Right renal pelvis (tissue), 4 donors: ENCODE data around the gene ZNF652. TPM values are rescaled to one million over a fixed set of nuclear protein-coding genes. Genes with fewer than 3 reads are reported as not detected.
"Not testable (repeated sequence)": the region's sequence is repeated elsewhere in the genome, so short reads cannot be mapped to it uniquely, and the experiment has no call there.

ENCODE experiments used
- DNase-seq, 4 donors: peaks; one replicate each; pipeline ENCODE4 v3.0.0-alpha.2; 2013; ENCODE audit warnings: low read depth in 4 of 4, low spot score in 3 of 4, missing footprints in 1 of 4
- polyA plus RNA-seq, 4 donors: library from polyadenylated mRNA; unstranded; fragments of 120-200 nt; gene quantifications; one replicate each; pipeline ENCODE4 v1.2.1, GENCODE V29; 2013; ENCODE audit not compliant: insufficient read length in 4 of 4

Gene ZNF652
- polyA plus RNA-seq, 4 donors = 23.0 to 35.4 (median 28.1) TPM

DNA sequence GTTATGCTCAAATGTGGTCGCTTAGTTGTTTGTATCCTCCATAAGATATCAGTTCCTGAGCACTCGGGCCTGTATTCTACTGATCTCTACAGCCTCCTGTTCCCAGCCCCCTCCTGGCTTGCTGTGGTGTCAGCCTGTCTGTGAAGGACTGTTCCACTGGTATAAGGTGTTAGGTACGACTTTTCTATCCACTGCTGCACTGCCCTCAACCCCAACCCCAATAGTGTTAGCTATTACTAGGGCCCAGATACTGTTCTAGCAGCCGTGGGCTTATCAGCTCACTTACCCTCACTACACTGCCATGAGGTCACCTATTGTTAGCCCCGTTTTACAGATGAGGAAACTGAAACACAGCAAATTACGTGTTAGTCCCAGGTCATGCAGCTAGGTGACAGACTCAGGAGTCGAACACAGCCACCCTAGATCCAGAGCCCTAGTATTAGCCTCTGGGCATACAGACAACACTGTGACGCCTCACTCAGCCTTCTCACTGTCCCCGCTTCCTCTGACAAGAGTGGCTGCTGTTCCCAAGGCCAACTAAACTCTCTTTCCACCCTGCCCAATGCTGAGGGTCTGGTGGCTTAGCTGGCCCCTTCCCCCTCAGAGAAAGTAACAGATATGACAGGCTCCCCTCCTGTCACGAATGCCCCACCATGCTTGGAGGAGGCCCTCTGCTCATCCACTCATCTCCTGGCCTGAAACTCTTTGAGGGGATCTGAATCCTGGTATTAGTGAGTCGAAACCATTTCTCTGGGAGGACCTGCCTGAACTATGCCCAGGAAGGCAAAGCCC lies 25.6 kb upstream of the ZNF652 start:
- no peak for DNase-seq

DNA sequence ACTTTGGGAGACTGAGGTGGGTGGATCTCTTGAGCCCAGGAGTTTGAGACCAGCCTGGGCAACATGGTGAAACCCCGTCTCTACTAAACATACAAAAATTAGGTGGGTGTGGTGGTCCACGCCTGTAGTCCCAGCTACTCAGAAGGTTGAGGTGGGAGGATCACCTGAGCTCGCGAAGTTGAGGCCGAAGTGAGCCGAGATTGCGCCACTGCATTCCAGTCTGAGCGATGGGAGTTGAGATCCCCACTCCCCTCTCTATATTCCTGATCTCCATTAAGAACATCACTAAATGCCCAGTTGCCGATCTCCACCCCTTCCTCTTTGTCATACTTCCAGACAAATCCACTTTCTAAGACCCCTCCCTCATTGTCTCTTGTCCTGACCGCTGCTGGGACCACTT lies 24.3 kb upstream of the ZNF652 start:
- no peak for DNase-seq

DNA sequence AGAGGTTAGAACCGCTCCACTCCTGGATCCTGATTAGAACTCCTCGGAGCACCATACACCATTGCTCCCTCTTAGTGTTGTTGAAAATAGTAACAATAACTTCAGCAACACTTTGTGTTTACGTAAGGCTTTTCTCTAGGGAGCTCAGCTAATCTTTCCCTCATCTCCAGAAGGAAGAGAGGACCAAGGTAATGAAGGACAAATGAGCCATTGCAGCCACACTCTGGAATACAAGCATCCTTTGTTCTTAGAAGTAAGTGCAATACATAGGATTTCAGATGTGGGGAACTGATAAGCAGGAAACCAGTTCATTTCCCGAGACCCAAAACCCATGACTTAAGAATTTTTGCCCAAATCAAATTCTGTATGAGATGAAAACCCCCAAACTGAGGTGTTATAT lies 22.9 kb upstream of the ZNF652 start:
- no peak for DNase-seq

DNA sequence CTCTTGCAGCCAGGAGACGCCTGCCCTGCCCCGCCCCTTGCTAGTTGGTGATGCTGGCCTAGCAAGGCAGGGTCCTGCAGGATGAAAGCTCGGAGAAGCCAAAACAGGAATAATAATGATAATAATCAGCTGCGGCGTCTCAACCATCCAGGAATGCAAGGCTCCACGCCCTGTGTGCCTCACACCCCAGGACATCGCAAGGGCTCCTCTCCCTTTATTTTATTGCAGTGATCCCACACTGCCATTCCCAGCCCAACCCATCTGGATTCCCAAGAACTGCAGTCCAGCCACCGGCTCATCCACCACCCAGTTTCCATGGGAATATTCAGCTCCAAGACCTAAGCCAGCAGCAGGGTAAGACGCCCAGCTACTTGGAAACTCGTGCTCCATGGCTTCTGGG lies 21.0 kb upstream of the ZNF652 start:
- no peak for DNase-seq

DNA sequence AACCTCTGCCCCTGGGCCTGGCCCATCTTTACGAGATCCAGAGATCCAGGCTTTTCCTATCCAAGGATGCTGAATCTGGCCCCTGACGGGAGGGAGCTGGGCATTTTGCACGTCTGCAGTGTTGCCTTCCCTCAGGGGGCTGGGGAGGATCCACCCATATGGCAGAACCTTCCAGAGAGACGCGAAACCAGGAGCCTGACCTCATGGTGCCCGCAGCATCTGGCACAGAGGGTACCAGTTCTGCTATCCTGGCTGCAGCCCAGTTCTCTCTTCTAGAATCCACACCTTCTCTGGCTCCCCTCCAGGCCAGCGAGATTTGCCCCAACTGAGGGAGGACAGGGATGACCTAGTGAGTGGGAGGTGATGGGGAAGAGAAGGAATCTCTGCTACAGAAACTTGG lies 20.5 kb upstream of the ZNF652 start:
- DNase-seq = no peak

DNA sequence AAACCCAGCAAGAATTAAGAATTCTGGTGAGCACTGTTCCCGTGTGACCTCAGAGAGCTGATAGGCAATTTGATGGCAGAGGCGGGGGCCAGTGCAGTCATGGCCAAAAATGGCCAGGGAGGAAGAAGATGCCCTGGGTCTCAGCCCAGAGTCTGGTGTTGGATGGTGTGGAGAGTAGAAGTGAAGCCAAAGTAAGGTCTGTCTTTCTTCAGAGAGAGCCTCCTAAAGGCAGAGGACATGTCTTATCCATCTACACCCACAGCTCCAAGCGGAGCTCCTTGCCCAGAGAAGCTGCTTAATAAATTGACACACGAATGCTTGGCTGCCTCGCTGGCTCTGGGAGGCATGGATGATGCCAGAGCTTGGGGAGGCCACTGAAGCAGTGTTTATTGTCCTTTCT lies 19.7 kb upstream of the ZNF652 start:
- no peak for DNase-seq

DNA sequence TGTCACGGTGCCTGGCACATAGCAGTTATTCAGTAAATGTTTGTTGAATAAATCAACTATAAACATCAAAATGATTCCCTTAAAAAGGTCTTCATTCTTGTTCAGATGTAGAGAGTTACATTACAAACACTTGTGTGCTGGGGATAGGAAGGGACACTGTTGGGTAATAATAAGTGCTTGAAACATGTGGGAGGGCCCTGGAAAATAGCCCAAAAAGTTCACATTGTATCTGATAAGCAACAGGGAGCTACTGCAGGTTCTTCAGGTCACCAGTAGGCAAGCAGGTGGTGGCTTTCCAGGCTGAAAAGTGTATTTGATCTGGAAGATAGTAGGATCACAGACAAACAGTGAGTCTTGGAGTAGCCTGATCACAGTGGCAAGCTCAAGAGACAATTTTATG lies 19.0 kb upstream of the ZNF652 start:
- no peak for DNase-seq

DNA sequence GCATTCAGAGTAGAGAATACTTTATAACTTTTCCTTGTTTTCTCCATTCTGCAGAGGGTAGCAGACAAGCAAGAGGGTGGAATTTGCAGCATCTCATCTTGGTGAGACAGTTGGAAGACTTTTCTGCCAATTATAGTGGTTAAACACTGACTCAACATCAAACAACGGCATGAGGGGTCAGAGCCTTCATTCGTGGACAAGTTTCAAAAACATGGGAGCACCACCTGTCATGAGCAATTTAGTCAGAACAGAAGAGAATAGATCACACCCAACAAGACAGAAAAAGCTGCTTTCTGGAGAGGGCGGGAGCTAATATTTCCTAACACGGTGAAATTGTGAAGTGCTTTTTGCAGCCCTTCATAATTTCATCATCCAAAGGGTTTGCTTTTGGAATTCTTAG lies 17.9 kb upstream of the ZNF652 start:
- DNase-seq = no peak

DNA sequence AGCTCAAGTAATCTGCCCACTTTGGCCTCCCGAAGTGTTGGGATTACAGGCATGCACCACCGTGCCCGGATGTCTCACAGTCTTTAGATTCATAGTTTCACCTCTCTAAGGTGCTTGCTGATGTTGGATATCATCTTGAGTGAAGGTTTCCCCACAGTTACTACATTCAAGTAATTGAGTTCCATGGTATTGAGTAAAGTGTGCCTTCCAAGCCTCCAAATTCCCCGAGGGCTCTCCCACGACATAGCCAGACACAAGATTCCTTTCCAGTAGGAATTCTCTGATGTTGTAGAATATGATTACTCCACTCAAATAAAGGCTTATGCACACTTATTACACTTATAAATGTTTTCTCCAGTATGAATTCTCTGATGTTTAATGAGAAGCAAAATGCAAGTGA lies 16.3 kb upstream of the ZNF652 start:
- no peak for DNase-seq

DNA sequence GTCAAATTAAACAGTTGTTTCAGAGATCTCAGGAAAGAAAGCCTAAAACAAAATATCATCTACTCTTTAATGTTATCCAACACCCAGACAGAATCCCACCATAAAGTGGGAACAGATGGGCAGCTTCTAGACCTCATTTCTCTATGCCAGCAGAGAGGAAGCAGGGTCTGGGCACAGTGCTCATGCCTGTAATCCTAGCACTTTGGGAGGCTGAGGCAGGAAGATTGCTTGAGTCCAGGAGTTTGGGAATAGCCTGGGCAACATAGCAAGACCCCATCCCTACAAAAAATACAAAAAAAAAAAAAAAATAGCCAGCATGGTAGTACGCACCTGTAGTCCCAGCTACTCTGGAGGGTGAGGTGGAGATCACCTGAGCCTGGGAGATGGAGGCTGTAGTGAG lies 13.5 kb upstream of the ZNF652 start:
- DNase-seq = no peak

DNA sequence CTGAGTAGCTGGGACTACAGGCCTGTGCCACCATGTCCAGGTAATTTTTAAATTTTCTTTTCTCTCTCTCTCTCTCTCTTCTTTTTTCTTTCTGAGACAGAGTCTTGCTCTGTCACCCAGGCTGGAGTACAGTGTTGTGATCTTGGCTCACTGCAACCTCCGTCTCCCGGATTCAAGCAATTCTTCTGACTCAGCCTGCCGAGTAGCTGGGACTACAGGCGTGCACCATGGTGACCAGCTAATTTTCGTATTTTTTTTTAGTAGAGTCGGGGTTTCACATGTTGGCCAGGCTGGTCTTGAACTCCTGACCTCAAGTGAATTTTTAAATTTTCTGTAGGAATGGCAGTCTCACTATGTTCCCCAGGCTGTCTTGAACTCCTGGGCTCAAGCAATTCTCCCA lies 11.1 kb upstream of the ZNF652 start:
- DNase-seq = no peak

DNA sequence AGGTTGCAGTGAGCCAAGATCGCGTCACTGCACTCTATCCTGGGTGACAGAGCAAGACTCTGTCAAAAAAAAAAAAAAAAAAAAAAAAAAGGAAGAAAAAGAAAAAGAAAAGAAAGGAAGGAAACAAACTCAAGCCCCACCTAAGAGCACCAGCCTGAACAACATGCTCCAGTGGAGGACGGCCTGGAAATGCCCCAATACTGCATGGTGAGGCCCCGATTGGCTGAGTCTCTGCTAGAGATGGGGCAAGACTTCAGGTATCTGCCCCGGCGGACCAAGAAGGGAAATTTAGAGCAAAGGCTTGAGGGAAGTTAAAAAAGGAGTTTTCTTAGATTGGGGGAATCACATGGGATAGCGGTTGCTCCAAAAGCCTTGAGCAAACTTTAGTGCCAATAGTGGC lies 10.4 kb upstream of the ZNF652 start:
- no peak for DNase-seq

DNA sequence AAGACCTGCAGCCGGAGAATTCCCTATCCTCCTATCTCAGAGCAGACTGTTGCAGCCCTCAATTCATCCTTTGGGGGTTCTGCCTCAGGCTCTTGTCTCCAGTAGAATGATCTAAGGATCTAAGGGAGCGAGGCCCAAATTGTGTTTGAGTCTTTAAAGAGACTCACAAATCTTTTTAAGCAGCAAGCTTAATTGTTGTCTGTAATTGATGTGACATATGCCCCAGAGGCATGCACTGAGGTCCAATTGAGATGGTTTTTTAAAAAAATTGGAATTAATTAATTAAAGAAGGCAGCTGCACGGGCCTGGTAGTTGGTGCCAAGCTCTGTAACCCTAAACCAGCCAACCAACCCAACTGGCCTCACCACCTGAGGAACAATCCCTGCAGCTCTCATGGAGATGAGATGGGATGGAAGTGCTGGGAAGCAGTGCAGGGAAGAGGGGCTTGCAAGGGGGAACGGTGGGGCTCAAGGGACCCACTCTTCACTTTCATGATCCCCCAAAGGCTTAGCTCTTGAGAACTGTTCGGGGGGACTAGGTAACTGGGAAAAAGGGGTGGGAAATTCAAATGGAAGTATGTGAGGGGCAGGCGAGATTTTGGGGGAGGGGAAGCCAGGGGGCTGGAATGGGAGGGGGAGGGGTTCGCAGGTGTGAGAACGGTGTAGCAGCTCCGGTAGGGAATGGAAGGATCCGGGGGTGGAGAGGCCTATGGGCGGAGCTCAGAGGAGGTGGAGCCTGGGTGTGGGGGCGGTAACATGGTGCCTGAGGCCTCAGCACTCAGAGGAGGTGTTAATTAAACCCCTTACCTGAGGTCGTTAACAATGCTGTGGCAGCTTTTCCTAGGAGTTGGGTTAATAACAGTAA lies 9.2 kb upstream of the ZNF652 start:
- DNase-seq = no peak

DNA sequence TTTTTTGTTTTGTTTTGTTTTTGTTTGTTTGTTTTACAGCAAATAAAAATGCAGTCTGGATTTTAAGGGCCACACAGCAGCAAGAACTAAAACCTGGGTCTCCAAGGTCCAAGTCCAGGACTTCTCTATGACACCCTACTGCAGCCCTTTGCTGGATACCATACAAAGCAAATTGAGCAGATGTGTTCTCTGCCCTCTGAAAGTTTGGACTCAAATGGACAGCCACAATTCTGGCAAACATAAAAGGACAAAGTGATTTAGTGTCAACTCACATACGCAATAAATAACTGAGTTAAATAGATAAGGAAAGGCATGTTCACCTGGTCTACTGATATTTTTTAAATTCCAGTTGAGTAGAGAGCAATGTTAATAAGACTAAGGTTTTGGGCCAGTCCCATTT lies 7.7 kb upstream of the ZNF652 start:
- no peak for DNase-seq

DNA sequence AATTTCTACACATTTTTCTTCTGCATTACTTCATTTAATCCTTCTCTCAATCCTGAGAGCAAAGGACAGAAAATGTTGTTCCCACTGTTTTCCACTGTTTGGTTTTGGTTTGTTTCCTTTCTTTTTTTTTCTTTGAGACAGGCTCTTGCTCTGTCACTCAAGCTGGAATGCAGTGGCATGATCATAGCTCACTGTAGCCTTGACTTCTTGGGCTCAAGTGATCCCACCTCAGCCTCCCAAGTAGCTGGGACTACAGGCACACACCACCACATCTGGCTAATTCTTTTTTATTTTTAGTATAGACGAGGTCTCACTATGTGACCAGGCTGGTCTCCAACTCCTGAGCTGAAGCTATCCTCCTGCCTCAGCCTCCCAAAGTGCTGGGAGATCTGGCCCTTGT lies 7.0 kb upstream of the ZNF652 start:
- no peak for DNase-seq

DNA sequence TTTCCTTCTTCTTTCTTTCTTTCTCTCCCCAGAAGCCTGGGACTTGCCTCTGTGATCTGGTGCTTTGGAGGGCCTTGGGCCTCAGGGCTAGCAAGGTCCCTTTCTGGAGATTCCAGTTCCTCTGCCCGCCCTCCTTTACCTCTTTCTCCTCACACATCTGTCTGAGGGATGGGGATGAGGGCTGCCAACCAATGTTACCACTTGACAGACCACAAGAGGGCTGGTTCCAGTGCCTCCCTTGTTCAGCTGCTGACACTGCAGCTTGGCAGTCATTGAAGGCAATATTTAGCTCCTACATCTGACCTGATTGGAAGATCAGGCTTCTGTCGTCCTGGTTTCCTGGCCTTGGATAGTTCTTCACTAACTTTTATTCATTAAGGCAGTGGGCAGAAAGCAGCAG lies 3.6 kb upstream of the ZNF652 start:
- no peak for DNase-seq

DNA sequence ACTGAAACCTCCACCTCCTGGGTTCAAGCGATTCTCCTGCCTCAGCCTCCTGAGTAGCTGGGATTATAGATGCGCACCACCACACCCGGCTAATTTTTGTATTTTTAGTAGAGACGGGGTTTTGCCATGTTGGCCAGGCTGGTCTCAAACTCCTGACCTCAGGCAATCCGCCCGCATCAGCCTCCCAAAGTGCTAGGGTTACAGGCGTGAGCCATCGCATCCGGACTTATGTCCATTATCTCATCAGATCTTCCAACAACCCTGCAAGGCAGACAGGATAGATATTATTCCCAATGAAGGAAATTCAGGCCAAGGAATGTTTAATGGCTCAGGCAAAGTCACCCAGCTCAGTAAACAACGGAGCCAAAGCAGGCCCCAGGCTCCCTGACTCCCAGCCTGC lies 3.1 kb upstream of the ZNF652 start:
- not testable (repeated sequence) for DNase-seq

DNA sequence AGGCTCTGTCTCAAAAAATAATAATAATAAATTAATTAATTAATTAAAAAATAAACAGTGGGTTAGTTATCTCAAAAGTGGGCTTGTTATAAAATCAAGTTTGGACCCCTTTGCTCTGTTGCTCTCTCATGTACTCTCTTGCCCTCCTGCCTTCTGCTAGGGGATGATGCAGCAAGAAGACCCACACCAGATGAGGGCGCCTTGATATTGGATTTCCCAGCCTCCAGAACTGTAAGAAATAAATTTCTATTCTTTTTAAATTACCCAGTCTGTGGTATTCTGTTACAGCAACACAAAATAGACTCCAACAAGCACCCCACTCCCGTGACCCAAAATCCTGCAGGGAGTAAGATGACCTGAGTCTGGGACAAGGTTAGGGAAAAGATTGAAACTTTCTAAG lies 2.1 kb upstream of the ZNF652 start:
- no peak for DNase-seq

DNA sequence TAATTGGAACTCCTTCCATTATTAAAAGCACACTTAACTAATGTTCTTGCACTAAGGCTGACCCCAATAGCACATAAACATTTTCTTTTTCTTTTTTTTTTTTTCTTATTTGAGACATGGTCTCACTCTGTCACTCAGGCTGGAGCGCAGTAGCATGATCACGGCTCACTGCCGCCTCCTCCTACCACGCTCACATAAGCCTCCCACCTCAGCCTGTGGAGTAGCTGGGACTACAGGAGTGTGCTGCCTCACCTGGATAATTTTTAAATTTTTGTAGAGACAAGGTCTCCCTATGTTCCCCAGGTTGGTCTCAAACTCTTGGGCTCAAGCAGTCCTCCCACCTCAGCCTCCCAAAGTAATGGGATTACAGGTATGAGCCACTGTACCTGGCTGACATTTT lies 1.2 kb upstream of the ZNF652 start:
- DNase-seq = no peak

DNA sequence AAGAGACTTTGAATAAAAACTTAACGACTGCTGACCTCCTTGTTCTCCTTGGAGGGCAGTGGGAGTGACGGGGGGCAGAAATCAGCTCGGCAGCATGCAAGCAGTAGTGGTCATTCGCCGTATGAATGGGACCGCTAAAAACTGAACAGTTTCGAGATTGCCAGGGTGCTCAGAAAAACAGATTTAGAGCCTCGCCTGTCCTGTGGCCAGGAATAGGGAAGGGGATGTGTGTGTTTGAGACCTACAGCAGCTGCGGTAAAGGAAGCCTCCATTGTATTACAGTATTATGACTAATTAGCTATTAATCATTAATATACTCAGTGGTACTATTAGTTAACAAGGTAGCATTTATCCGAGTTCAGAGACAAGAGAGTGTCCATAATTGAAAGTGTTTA lies 670 bp upstream of the ZNF652 start:
- no peak for DNase-seq

DNA sequence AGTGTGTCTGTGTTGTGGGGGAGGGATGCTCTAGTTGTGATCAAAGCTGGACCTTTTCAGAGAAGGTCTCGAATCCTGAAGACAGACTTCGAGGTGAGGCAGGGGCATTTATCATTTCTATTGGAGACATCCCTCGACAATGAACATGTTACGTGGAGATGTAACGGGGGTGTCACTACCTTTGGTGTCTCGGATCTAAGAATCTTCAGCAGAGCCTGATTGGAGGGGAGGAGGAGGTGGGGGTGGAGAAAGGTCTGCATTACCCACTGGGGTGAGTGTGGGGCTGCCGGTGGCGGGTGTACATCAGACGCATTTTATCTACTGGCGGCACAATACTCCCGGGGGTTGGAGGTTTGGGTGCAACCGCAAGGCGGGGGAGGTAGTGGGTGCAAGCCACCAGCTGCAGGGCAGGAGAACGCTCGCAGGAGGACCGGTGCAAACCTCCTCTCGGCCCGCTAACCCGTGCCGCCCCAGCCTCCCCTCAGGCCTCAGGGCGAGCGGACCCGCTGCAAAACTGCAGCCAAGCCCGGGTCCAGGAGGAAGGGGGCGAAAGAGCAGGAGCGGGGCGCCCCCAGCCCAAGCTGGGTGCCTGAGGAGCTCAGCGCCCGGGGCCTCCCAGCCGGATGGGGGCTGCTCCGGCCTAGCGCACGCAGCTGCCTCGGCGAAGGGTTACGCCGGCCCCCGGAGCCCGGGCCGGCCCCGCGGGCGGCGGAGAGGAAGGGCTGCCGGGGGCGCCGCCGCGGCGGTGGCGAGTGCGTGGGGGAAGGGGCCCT lies 735 bp downstream of the ZNF652 start:
- DNase-seq = peak in 1 of 4 donors; percentile 23

DNA sequence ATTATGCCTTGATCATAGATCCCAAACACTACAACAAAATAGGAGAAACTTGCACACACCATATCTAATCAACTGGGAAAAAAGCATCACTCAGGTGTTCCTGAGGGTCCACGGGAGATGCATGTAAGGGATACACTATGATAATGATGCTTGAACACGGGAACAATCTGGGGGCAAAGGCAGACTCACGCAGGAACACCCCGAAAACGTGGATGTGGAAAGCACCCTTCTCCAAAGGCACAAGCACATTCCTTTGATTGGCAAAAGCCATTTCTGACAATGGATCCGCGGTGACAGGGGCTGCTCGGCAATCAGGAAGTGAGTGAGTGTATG lies 1.3 kb downstream of the ZNF652 start:
- DNase-seq = no peak
